NCI-H2227 (cell line): ENCODE data around the gene CARD9.
A peak's percentile ranks its signal among the peaks of the same experiment; 100 is the strongest.

ENCODE experiments used
- DNase-seq: peaks from one replicate; lab custom pipeline; 2025; ENCODE audit not compliant: unreplicated experiment; lab: John Stamatoyannopoulos, UW

CARD9 gene

GRCh38 chr9:136401173-136401922, 27.9 kb upstream of the CARD9 start:
- DNase-seq = no peak

DNA sequence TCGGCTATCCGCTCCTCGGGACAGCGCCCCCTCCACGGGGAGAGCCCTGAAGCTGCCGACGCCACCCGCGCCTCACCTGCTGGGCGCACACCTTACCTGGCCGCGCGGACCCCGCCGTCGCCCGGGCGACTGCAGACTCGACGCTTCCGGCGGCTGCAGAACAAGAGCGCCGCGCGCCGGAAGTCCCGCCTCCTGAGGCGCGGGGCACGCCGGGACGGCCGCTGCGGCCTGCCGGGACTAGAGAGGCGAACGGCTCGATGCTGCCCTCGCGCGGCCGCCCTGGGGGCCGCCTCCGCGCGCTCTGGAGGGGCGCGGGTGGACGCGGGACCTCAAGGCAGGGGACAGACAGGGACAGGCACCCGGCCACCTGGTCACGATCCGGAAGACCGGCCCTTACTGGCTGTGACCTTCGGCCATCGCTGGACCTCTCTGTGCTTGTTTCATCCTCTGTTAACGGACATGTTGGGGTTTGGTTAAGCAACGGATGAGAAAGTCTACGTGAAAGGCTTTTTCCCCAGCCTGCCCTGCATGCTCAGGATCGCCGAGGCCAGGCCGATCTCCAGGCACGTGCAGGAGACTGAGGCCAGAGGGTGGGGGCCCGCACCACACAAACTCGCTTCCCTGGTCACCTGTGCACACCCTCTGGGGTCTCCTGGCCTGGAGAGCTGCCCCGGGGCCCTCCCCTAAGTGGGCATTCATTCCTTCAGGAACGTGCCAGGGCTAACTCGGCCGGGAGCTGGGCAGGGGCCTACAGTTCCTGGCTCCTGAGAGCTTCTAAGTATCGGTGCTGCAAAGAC, 26.8 kb upstream of the CARD9 start, which contains the start of gene SNAPC4:
SNAPC4 (minus strand) TSS at position 133 of the 797 bp plus-strand sequence. CDS start 1,742 bp downstream, outside the sequence.
- peak; percentile 91 for DNase-seq

GRCh38 chr9:136399176-136400037, 25.9 kb upstream of the CARD9 start:
- DNase-seq = peak; percentile 31

DNA sequence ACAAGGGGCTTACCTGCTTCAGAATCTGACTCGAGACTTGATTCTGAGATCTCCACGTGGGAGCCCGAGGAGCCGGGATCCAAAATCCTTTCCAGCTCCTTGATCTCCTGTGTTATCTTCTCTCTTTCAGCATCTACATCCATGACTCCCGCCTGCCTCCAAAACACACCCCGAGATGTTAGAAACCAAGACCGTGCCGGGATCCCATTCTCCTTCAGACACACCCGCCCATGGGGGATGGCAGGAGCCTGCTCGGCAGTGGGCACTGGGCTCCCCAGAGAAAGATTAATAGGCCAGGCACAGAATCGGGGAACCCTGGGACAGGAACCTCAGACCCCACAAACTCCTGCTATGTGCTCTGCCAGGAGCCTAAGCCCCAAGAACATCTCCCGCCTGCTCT, 24.8 kb upstream of the CARD9 start:
- no peak for DNase-seq

- no peak for DNase-seq
Measured at GRCh38 chr9:136397643-136398042, 24.2 kb upstream of the CARD9 start.

GRCh38 chr9:136396219-136396515, 22.7 kb upstream of the CARD9 start:
- no peak for DNase-seq

DNA sequence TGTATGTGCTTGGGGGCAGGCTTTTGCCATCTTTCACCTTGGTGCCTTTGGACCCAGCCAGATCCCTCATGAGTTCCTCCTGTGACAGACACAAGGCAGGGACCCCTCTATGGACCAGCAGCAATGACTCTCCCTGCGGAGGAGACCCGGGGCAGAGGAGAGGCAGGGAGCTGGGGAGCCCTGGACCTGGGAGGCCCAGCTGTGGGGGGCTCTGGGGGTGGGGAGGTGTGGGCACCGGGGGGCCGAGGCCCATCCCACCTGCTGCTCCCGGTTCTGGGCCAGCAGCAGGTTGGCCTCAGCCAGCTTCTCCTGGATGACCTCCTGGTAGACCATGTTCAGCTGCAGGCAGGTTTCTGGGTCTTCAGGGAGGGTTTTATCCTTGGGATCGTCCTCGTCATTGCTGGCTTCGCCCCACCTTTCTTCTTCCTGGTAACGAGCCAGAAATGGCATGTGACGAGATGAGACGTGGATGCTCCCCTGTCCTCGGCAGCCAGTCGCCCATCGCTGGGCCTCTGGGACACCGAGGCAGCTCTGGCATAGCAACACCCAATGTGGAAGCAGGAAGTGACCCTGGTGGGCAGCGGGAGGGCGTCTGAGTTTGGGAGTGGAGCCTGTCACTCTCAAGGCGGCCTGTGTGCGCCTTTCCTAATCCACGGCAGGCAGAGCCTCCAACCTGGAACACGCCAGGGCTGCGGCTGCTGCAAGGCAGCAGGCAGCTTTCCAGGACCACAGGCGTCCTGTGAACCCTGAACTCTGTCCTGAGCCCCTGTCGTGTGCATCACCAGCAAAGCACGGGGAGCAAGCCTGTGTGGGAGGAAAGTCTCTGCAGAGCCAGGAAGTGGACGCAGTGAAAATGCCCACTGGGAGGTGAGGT, 22.1 kb upstream of the CARD9 start:
- DNase-seq = no peak

DNA sequence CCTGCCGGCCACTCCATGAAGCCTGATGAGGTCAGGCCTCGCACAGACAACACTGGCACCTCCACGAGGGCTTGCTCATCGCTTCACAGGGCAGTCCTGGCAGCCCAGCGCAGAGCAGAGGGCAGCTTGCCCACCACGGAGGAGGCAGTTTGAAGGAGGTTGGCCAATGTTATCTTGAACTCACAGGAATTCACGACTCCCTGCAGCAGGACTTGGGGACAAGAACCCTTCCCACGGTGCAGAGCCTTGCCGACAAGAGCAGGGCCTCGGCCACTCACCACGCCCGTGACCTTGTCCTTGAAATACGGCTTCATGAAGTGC, 21.5 kb upstream of the CARD9 start:
- no peak for DNase-seq

- DNase-seq = no peak
Measured at GRCh38 chr9:136394312-136395019, 21.0 kb upstream of the CARD9 start.

GRCh38 chr9:136393531-136393930, 20.1 kb upstream of the CARD9 start:
- no peak for DNase-seq

- DNase-seq = no peak
Measured at GRCh38 chr9:136392538-136393449, 19.3 kb upstream of the CARD9 start.

DNA sequence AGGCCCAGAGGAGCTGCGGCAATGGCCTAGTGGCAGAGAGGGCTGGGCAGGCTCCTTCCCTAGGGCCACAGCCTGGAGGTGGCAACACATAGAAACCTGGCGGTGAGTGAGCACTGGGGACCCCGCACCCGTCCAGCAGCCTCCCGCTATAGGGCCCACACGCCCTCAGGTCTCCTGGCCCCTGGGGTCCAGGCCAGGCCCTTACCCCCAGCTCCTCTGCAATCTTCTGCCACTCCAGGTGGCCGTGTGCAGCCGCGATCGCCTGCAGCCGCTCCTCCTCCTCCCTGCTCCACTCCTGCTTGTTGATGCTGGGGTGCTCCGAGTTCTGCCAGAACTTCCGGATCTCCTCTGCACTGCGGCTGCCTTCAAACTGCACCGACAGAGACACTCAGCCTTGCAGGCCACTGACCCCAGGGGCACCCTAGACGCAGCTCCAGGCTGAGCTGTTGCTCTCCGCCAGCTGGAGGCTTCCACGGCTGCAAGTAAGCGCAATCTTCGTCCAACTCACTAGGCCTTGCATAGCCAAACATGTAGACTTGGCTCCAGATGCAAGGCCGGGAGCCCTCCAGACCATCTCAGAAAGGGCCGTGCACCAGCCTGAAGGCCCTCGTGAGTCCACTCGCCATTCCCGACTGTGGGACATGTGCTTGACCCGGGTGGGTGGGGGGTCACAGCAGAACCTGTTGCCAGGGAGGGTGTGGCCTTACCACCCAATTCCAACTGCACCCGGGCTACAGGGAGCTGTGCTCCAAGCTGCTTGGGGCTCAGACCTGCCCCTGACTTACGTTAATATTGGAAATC, 18.5 kb upstream of the CARD9 start:
- no peak for DNase-seq

DNA sequence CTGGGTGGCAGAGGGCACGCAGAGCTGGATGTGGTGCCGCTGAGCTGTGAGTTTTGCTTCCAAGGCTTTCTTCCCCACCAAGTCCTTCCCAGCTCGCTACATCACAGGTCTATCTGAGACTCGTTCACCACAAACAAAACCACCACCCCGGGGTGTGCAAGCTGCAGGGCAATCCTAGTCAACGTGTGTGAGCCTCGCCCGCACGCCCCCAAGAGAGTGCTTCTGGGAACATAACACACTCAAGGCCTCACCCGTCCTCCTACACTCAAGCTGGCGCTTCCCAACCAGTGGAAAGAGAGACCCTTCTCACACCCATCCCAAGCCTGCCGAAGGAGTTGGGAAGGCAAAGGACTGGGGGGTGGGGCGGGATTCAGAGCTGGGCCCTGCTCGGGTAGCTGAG, 15.9 kb upstream of the CARD9 start:
- DNase-seq = no peak

DNA sequence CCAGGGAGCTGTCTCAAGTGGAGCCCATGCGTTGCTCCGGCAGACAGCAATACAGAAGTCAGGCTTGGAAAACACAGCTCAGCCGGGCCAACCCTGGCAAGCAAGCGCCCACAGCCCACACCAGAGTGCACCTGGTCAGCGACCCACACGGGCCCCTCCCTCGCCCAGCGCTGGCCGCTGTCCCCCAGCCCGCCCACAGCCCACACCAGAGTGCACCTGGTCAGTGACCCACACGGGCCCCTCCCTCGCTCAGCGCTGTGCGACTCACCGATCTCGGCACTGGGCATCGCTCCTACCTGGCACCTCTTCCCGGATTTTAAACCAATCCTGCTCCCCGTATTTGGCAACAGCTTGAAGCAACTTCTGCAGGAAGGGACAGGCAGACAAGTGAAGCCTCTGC, 13.7 kb upstream of the CARD9 start:
- no peak for DNase-seq

- no peak for DNase-seq
Measured at GRCh38 chr9:136386018-136386417, 12.5 kb upstream of the CARD9 start.

DNA sequence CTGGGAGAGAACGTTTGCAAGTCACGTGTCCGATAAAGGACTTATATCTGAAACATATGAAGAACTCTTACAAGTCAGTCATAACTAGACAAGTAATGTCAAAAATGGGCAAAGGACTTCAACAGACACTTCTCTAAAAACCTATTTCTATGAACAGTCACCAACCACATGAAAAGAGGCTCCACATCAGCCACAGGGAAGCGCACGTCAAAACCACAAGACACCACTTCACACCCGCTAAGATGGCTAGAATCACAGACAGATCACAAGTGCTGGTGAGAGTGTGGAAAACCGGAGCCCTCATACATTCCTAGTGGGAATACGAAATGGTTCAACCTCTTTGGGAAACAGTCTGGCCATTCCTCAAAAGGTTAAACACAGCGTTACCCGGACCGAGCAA, 11.5 kb upstream of the CARD9 start:
- no peak for DNase-seq

DNA sequence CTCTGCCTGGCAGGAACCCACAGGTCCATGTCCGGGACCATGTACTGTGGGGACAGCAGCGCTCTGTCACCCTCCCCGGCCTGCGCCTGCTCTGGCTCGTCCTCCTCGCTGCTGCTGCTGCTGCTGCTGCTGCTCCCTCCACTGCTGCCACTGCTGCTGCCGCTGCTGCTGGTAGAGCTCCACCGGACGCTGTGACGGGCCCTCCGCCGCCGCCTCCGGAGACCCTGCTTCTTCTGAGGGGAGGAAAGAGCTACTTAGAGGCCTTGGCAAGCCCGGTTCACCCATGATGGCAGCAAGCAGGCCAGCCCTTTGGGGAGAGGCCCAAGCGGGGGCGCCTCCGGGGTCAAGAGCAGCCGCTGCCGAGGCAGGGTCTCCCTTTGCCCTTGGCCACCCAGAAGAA, 10.0 kb upstream of the CARD9 start:
- DNase-seq = no peak

GRCh38 chr9:136381966-136382513, 8.6 kb upstream of the CARD9 start:
- DNase-seq = no peak
